NCI-H69 (cell line): ENCODE data around the gene CCDC136.

Experiments used
- DNase-seq: peaks from one replicate; lab custom pipeline; 2025; lab: John Stamatoyannopoulos, UW

Gene CCDC136

DNA sequence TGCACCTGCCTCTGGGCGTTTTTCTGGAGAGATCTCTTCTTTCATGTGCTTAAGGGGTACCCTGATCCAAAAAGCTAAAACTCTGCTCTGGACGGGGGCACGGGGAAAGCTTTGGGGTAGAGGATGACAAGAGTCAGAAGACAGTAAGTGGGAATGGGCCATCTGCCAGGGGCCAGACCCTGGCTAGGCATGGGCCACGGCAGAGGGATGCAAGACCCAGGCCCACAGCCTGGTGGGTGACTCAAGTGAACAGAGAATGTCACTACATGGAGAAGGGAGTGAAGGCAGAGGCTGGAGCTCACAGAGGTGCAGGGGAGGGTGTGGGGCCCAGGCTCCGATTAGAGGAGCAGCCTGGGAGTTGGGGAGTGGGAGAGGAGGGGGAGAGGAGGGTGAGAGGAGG, 53.7 kb downstream of the CCDC136 start:
- no peak for DNase-seq

DNA sequence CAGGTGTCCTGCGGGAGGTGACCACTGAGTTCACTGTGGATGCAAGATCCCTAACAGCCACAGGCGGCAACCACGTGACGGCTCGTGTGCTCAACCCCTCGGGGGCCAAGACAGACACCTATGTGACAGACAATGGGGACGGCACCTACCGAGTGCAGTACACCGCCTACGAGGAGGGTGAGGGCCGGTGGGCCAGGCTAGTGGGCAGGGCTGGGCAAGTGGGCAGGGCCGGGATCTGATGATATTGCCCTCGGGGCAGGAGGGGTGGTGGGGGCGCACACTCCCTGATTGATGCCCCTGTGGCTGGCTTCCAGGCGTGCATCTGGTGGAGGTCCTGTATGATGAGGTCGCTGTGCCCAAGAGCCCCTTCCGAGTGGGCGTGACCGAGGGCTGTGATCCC, 54.2 kb downstream of the CCDC136 start:
- no peak for DNase-seq

DNA sequence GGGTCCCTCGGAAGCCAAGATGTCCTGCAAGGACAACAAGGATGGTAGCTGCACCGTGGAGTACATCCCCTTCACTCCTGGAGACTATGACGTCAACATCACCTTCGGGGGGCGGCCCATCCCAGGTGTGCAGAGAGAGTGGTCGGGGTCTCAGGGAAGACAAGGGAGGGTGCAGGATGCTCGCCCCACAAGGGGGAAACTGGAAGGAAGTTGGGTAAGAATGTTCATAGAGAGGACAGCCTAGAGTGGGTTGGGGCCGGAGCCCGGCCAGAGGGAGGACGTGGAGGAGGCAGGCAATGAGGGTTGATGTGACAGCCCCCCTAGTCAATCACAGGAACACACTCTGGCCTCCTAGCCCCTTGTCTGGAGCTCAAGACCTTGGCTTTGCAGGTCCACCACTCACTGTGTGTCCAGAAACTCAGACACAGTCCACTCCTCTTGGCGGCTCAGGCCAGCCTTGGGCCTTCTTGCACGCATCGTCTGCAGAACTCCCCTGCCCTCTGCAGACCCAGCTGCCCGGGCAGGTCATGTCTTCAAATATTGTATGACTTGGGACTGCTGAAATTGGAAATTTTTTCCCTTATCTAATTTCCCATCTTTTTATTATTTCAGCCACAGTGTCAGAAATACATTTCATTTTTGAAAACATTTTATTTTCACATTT, 55.1 kb downstream of the CCDC136 start:
- no peak for DNase-seq

DNA sequence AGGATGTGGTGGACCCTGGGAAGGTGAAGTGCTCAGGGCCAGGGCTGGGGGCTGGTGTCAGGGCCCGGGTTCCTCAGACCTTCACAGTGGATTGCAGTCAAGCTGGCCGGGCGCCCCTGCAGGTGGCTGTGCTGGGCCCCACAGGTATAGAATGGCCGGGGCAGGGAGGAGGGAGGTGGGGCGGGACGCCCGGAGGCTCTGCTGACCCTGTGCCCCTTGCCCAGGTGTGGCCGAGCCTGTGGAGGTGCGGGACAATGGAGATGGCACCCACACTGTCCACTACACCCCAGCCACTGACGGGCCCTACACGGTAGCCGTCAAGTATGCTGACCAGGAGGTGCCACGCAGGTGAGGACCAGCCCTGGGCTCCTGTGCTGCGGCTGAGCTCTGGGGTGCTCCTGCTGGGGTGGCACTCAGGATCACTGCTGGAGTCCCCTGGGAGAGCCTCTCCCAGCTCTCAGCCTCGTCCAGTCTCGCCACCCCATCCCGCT, 56.0 kb downstream of the CCDC136 start:
- no peak for DNase-seq

DNA sequence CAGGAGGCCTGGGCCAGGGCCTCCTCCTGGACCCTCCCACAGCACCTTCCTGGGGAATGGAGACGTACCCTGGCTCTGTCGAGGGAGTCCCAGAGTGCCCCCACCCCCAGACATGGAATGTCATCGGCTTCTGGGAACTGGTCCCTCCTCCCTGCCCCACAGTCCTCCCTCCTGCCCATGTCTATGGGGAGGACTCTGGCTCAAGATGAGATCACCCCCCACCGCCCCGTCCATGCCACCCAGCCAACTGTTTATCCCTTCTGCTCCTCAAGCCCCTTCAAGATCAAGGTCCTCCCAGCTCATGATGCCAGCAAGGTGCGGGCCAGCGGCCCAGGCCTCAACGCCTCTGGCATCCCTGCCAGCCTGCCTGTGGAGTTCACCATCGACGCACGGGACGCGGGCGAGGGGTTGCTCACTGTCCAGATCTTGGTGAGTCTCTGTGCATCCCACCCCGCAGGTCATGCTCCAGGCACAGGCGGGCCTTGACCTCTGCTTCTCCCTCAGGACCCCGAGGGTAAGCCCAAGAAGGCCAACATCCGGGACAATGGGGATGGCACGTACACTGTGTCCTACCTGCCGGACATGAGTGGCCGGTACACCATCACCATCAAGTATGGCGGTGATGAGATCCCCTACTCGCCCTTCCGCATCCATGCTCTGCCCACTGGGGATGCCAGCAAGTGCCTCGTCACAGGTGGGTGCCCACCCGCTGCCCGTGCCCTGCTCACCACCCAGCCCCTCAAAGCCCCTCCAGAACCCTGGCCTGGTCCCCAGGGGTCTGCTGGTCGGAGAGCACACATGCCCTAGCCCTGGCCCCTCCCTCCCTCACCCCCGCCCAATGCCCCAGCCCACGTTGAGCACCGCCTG, 56.8 kb downstream of the CCDC136 start:
- DNase-seq: no peak

DNA sequence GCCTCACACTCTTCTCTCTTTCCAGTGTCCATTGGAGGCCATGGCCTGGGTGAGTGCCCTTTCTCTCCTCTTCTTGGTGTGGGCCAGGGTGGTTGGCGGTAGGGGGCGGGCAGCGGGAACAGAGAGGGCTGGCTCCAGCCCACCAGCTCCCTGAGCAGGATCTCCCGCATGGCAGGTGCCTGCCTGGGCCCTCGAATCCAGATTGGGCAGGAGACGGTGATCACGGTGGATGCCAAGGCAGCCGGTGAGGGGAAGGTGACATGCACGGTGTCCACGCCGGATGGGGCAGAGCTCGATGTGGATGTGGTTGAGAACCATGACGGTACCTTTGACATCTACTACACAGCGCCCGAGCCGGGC, 57.4 kb downstream of the CCDC136 start:
- DNase-seq: no peak

DNA sequence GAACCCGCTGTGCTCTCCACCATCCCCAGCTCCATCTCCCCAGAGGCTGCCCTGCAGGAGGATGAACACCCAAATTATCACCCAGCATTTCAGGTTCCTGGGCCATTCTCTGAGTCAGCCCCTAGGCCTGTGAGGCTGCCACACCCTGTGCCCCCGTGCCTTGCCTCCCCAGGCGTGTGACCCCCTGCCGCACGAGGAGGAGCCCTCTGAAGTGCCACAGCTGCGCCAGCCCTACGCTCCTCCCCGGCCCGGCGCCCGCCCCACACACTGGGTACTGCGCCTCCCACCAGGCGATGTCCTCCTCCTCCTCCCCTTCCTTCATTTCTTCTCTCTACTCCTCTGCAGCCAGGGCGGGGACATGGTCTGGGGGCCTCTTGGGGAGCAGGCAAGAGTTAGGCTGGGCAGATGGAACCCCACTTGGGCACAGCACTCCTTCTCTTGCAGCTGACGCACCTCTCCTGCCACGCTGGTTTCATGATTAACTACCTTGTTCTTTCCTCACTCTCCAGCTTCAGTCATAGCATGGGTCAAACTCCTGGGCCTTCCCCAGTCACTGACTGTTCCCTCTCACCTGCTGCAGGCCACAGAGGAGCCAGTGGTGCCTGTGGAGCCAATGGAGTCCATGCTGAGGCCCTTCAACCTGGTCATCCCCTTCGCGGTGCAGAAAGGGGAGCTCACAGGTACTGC, 58.2 kb downstream of the CCDC136 start:
- peak; percentile 71 for DNase-seq

DNA sequence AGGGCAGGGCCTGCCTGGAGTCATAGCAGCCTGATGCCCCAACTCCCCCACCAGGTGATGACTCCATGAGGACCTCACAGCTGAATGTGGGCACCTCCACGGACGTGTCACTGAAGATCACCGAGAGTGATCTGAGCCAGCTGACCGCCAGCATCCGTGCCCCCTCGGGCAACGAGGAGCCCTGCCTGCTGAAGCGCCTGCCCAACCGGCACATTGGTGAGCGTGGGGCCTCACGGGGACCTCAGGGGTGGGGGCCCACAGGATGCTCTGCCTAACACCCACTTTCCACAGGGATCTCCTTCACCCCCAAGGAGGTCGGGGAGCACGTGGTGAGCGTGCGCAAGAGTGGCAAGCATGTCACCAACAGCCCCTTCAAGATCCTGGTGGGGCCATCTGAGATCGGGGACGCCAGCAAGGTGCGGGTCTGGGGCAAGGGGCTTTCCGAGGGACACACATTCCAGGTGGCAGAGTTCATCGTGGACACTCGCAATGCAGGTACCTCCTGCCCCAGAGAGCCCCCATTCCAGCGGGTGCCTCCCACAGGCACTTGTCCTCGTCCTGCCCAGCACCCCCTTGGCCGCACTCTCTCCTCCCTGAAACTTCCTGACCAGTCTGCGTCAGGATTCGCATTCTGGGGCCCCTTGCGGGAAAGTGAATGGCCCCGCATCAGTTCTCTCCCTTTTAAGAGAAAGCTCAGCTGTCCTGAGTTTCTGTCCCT, 60.9 kb downstream of the CCDC136 start:
- no peak for DNase-seq

DNA sequence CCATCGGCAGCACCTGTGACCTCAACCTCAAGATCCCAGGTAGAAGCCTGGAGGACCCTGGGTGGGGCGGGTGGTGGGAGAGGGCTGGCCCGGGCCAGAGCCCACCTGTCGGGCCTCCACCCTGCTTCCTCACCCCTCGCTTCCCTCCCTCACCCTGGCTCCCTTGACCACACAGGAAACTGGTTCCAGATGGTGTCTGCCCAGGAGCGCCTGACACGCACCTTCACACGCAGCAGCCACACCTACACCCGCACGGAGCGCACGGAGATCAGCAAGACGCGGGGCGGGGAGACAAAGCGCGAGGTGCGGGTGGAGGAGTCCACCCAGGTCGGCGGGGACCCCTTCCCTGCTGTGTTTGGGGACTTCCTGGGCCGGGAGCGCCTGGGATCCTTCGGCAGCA, 62.0 kb downstream of the CCDC136 start:
- no peak for DNase-seq

DNA sequence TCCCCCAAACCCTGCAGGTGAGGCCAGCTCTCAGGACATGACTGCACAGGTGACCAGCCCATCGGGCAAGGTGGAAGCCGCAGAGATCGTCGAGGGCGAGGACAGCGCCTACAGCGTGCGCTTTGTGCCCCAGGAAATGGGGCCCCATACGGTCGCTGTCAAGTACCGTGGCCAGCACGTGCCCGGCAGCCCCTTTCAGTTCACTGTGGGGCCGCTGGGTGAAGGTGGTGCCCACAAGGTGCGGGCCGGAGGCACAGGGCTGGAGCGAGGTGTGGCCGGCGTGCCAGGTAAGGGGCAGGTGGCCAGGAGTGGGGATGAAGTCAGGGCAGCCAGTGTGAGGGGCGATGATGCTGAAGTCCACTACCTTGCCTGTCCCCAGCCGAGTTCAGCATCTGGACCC, 62.6 kb downstream of the CCDC136 start:
- DNase-seq: no peak

DNA sequence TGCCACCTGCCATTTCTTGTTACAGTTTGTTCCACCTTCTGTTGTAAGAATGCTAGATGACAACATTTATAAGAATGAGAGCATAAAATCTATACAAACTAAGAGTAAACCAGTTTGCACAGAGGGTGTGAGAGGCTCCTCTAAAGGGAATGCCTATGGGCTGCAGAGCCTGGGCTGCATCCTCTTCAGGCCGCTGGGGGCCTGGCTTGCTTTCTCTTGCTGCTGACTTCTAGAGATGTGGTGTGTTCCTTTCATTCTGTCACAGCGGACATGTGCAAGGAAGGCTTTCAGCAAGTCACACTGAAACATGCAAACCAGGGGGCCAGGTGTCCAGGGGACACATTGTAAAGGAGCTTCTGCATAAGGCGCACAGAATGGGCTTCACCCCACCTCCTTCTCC, 63.8 kb downstream of the CCDC136 start:
- DNase-seq: no peak

DNA sequence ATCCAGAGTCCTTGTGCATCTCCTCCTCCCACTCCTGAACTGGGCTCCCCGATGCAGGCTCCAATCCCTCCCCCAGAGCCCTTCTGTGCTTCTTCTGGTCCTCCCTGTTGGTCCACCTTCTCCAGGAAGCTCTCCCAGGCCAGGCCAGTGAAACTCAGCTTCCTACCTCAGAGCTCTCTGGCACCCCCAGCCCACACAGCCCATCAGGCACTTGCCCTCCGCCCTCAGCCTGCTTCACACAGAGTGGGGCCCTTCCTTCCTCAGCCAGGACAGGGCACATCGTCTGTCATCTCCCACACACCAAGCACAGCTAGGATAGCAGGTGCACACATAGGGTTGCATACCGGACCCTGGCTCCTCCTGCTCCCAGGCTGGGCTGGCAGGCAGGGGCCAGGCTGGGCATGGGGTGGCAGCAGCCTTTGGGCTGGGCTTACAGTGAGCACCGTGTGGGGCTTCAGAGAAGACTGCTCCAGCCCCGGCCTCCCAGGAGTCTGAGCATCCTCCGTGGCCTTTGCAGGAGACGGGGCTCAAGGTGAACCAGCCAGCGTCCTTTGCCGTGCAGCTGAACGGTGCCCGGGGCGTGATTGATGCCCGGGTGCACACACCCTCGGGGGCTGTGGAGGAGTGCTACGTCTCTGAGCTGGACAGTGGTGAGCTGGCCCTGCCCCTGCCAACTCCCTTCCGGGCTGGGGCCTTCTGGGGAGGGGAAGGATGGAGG, 64.4 kb downstream of the CCDC136 start:
- DNase-seq: no peak

DNA sequence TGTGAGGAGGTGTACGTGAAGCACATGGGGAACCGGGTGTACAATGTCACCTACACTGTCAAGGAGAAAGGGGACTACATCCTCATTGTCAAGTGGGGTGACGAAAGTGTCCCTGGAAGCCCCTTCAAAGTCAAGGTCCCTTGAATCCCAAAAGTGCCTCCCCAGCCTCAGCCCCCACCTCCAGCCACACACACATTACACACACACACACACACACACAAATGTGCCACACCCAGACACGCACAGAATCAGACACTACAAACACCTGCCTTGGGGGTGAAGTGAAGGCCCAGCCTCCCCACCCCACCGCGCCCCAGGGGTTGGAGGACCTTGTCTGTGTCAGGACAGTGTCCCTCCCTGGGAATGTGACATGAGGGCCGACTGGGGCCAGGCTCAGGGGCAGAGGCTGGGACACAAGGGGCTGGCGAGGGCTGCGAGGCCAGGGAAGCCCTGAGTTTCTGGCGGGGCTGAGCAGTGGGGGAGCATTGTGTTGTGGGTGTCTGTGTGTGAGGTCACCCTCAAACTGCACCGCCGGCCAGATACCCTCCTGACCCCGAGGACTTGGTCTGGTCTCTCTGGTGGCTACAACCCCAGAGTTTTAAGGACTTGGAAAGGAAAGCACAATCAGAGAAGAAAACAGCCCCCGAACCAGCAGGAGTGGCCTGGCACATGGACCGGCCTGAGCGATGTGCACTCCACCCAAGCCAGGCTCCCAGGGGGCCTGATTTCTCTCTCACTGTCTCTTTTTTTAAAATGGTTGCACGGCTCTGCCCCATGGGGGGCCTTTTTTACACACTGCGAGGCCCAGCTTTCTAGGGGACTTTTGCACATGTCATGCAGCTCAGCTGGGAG, 66.8 kb downstream of the CCDC136 start:
- no peak for DNase-seq

DNA sequence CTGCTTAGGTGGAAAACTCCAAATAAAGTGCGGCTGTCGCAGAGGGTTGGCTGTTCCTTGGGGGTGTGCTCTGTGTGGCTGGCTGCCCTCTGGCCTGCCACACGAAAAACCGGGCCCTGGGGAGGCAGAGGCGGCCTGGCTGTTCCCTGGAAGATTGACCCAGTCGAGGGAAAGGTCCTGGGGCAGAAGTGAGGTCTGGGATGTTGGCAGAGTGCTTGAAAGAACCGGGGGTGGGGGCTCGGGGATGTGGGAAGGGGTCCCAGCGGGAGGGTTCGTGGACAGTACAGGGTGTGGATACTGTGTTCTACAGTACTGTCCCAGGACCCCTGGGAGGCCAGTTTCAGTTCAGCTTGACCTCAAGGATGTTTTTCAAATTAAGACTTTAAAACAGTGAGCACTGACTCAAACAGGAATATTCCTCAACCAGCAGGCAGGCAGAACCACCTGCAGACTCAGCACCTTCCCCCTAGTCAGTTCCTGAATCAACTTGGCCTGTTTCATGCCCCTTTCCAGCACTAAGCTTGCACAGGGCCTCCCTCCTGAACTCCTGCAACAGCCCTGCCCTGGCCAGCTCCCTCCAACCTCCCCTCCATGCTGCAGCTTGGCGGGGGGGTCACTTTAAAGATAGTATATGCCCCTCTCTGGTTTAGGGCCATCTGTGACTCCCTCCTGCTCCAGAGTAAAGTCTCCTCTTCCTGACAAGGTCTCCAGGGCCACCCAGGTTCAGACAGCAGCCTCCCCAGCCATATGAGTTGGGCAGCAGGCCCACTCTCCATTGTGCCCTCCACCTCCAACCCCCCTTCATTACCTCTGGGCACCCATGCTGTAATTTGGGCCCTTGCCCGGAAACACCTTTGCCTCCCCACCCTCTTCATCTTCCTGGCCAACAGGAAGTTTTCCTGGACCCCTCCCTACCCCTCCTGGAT, 67.7 kb downstream of the CCDC136 start:
- peak; percentile 36 for DNase-seq

DNA sequence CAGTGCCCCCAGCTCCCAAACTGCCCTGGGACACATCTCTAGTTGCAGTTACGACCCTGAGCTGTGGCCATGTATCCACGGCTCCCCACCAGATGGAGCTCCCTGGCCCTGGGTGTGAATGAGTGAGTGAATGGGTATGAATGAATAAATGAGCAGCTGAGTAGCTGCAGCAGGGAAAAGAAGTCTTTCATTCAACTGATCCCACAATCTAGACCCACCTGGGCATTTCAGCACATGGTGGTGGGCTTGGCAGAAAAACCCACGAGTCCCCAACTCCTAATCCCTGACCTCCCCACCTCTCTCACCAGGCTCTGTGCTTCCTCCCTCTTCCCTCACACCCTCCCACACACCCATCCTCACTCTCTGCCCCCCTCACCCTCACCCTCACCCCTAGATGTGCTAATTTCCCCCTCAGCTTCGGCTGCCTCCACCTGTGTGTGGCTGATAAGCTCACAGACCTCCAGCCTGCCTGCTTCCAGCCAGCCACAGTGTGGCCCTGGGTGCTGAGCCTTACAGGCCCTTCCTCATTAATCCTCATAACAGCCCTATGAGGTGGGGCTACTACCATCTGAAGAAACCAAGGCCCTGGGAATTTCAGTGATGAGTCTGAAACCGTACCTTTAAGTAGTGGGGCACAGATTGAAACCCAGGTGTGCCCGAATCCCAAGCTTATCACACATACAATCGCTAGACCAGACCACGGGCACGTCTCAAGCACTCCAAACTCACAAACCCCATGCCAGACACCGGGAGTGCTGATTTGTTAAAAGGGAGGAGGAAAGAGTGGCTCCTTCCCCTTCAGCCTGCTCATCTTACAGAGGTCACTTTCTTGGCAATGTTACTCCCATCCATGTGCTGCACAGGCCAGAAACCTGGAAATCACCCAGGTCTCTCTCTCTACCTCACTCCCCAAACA, 68.6 kb downstream of the CCDC136 start:
- no peak for DNase-seq

DNA sequence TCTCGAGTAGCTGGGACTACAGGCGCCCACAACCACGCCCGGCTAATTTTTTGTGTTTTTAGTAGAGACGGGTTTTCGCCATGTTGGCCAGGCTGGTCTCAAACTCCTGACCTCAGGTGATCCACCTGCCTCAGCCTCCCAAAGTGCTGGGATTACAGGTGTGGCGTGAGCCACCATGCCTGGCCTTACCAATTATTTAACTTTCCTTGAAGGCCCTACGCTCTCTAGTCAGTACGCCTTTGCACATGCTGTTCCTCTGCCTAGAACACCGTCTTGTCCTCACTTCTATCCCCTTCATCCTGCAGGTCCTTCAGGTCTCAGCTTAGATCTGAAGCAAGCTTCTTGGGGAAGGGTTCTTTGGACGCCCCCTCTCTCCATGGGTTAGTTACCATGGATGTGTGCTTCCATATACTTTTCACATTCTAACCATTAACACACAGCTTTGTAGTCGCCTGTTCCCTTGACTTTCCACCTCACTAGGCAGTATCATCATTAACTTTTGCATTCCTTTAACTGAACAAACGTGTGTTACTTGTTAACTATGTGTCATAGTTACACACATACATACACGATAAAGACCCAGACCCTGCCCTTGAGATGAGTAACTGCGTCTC, 70.3 kb downstream of the CCDC136 start:
- DNase-seq: no peak

DNA sequence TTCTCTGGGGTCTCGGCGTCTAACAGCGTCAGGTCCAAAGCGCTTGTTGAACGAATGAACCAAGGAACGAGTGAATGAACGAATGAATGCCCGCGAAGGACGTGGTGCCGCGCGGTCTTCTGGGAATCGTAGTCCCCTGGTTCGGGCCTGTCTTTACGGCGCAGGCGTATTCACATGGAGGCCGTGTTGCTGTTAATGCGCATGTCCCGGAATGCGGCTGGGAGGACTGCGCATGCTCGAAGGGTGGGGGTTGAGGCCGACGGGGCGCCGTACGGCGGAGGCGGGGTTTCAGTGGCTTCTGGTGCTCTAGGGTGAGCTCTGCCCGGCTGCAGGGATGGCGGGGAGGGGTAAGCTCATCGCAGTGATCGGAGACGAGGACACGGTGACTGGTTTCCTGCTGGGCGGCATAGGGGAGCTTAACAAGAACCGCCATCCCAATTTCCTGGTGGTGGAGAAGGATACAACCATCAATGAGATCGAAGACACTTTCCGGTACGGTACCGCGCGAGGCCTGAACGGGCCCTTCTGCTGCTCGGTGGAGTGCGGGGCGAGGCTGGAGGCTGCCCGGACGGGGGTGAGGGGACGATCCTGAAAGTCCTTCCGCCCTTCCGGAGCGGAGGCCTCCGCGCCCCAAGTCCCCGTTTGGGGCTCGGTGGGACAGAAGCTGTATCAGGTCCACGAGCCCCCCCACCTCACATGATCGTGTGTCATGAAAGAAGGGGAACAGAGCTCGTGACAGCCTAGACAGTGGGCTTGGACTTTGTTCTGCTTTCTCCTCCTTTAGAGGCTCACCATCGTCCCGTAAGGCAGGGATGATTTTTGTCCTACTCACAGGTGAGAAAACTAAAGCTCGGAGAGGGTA, 71.0 kb downstream of the CCDC136 start, which contains the start of gene ATP6V1F:
Gene ATP6V1F (plus strand): TSS at position 286 of the 862 bp plus-strand sequence. CDS start 49 bp downstream, at position 335.
- peak; percentile 99 for DNase-seq
